HG02884 (cell line): Measurements from ENCODE around the gene CRIP2.
A peak's percentile ranks its signal among the peaks of the same experiment; 100 is the strongest.

ENCODE experiments used
- ATAC-seq: cut with Tn5 transposase; IDR thresholded peaks from one replicate; pipeline ENCODE4 v1.9.1; 2021; ENCODE audit warnings: mild to moderate bottlenecking, moderate library complexity; ENCODE audit not compliant: unreplicated experiment

Gene CRIP2

DNA sequence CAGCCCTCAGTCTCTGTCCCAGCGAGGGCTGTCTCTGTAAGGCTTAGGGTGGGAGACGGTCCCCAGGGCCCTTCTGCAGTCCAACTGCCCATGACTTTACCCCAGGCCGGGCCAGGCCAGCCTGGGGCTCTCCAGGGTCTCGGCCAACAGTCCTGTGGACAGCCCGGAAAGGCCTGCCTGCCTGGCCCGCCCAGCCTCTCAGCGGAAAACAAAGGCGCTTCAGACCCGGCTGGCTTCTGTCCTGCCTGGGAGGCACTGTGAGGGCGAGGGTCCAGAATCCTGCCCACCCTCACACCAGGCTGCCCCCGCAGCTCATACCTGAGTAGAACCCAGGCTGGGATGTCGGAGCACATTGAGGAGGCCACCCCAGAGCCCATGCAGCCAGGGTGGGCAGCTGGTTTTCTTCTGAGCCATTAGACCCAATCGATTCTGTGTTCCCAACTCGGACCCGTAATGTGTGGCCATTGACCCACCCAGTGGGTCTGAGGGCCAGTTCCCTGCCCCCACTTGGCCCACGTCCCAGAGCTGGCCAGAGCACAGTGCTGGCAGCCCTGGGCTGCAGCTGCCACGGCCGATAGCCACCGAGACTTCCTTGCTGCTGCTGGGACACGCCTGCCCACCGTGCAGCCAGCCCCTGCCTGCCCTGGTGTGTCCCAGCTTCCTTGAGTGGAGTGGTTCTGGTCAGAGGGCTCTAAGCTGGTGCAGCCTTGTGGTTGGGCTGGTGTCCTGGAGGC lies 1.6 kb downstream of the CRIP2 start:
- ATAC-seq, result no peak

DNA sequence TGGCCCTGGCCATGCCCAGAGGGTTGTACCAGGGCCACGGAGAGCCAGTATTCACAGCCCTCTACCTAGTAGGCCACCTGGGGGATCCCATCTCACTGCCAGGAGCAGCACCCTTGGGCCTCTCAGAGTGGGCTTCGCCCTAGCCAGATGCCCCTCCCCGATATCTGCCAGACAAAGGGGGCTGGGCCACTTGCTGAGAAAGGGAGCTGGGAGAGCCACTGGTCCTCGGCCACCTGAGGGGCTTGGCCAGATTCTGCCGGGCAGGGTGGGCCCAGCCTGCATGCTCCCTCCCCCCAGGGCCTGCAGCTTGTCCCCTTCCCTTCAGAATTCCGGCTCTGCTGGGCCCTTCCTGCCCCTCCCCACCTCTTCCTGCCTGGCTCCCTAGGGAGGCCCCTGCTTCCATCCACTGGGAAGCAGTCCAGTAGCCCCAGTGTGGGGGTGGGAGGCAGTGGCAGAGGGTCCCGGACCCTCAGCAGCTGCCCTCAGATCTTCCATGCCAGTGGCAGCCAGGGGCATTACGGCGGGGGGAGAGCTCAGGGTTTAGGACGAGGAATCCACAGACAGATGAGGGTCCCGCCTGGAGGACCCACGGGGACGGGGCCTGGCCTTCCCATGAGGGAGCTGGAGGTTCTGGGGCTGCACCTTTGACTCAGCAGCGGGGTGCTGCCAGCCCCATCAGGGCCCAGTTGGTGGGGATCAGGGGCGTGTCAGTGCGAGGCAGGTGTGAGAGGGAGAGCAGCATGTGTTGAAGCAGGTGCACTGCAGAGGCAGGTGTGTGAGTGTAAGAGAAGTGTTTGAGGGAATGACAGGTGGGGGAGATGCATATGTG lies 2.4 kb downstream of the CRIP2 start:
- ATAC-seq, result no peak

DNA sequence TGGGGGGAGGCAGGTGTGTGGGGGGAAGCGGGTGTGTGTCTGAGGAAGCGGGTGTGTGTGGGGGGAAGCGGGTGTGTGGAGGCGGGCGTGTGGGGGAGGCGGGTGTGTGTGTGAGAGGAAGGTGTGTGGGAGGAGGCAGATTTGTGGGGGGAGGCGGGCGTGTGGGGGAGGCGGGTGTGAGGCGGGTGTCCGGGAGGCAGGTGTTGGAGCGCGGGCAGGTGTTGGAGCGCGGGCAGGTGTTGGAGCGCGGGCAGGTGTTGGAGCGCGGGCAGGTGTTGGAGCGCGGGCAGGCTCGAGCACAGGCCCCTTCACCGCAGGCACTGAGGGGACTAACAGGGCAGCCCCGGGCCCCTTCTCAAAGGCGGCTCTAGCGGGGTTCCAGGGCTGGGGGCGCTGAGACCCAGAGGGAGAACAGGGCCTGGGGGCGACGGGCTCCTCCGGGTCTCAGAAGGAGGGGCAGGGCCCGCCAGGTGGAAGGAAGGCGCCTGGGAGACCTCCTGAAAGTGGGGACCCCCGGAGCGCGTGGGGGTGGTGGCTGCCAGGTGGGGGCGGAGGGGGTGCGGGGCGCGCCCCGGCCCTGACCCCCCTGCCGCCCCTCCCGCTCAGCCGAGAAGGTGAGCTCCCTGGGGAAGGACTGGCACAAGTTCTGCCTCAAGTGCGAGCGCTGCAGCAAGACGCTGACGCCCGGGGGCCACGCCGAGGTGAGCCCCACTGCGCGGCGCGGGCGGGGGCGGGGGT lies 3.2 kb downstream of the CRIP2 start:
- no peak for ATAC-seq

DNA sequence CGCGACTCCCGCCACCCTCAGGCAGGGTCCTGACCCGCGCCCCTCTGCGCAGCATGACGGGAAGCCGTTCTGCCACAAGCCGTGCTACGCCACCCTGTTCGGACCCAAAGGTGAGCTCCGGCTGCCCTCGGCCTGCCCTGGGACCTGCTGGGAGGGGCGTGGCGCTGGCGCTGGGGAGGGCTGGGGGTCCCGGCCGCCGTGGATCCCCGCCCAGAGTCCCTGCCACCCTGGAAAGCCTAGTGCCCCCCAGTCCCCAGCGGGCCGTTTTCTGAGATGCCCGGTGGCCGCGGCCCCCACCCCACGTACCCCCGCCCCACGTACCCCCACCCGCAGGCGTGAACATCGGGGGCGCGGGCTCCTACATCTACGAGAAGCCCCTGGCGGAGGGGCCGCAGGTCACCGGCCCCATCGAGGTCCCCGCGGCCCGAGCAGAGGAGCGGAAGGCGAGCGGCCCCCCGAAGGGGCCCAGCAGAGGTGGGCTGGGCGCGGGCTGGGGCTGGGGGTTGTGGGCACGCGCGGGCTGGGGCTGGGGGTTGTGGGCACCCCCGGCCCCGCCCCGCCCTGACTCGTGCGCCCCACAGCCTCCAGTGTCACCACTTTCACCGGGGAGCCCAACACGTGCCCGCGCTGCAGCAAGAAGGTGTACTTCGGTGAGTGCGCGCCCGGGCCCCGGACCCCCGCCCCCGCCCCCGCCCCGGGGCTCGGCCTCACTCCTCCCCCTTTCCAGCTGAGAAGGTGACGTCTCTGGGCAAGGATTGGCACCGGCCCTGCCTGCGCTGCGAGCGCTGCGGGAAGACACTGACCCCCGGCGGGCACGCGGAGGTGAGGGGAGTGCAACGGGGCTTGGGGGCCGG lies 4.0 kb downstream of the CRIP2 start:
- ATAC-seq, result no peak

DNA sequence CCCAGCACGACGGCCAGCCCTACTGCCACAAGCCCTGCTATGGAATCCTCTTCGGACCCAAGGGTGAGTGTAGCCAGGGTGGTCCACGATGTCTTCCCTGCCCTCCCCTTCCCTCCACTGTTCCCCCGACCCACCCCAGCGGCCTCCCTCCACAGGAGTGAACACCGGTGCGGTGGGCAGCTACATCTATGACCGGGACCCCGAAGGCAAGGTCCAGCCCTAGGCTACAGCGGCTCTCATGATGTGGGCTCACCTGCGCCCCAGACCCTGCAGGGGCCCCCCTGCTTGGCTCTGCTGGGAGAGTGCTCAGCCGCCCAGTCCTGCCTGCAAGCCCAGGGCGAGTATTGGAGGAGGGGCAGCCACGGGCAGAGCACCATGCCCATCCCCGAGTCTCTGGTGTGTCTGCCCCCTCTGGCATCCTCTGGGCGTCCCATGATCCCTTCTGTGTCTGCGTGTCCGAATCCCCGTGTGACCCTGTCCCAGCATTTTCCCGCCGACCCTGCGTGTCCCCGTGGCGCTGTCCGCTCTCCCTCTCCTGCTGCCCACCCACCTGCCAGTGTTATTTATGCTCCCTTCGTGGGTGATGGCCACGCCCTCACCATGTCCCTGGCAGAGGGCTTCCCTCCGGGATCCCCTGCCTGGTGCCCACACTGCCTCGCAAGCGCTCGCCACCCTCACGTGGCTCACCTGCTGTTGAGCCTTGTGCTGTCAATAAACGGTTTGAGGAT lies 5.0 kb downstream of the CRIP2 start:
- ATAC-seq, result no peak

DNA sequence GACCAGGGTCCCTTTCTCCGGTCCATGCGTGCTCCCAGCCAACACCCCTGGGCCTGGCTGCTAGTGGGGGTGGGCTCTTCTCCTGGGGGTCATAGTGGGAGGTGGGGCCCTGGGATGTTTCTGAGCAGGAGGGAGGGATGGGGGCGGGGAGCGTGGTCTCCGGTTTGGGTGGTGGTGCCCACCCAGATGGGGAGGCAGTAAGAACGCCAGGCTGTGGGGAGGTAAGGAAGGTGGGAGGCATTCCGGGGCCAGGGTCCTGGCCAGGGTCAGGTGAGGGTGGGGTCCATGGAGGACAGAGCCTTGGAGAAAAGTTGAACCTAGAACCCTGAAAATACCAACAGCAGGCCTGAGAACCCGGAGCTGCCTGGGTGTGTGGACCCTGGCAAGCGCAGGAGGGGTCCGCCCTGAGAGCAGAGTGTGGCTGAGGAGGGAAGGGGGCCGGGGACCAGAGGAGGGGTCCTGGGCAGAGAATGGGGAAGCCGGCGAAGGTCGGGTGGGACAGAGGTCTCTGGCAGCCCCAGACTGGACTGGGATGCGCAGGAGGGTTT lies 5.7 kb downstream of the CRIP2 start:
- no peak for ATAC-seq

DNA sequence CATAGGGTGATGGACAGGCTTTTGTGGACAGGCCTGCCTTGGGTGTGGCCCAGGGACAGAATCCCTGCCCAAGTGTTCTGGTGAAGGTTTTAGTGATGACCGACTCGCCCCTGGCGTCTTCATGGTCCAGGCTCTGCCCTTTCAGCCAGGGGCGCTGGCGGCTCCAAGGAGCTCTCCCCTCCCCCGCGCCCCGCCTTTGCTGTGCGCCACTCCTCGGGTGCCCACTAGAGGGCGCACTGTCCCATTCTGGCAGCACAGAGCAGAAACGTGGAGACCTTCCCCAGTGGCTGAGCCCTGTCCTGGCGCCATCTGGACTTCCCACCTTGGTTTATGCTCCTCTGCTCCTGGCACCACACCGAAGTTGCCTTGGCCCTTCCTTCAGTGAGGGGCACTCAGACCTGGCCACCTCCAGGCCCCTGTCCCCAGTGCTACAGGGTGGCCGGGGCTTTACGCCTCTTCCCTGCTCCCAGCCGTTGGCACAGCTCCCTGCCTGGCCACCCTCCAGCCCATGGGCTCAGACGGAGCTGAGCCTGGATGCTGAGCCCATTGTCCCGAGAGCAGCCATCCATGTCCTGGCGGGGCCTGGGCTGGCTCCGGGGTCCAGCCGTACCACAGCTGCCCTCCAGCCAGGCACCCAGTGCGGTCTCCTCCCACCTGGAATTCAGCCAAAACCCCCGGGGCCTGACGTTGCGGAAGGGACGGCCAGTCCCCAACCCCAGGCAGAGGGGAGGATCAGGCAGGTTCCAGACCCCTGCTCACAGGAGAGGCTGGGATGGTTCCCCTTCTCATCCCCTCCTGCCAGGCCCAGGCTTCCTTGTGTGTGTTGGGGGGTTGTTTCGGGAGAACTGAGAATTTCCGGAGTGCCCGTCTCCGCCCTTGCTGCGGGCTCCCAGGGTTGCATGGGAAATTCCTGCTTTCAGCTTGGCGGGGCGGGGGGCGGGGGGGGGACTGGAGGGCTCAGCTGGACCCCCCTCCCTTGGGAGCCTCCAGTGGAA lies 6.5 kb downstream of the CRIP2 start:
- peak; percentile 49 for ATAC-seq

DNA sequence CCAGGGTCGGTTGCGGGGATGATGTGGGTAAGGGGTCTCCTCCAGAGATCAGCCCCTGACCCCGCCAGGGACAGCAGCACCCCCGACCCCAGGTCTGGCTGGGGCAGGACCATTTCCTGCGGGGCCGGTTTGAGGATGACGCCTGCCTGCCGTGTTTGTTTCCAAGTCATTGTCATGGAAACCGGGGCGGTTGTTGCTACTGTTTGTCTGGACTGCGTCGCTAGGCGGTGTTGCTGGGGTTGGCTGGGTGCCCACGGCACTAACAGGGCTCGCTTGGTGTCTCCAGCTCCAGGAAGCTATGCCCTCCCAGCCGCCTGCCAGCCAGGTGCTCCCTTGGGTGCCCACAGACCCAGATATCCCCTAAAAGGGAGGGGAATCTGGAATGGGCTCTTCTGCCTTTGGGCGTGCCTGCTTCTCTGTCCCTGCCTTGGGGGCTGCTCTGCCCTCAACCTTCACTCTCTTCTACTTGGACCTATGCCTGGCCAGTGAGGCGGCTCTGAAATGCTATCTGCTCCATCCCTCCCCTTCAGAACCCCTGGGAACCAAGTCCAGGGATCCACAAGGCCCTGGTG lies 7.4 kb downstream of the CRIP2 start:
- ATAC-seq, result peak; percentile 50

DNA sequence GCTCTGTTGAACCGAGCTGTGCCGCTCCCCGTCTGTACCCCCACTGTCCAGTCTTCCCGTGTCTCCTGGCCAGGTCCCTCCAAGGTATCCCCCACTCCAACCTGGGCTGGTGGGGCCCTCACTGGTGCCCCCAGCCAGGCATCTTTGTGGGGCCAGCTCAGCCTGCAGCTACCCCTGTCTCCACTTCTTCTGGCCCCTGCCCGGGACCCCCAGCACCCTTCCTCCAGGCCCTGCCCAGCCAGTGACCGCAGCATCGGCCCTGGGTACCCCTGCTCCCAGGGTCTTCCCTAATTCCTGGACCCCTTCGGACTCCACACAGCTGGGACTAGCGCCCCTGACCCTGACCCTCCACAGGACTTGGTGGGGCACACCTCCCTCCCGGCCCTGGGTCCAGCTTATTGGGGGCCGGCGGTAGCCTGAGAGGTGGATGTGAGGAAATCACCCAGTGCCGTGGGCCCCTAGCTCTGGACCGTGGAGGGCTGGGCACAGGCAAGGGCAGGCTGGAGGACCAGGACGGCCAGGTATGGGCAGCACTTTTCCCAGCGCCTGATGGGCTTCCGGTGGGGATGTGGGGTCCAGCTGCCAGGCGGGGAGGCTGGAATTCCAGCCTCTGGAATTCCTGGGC lies 8.0 kb downstream of the CRIP2 start:
- ATAC-seq, result no peak

DNA sequence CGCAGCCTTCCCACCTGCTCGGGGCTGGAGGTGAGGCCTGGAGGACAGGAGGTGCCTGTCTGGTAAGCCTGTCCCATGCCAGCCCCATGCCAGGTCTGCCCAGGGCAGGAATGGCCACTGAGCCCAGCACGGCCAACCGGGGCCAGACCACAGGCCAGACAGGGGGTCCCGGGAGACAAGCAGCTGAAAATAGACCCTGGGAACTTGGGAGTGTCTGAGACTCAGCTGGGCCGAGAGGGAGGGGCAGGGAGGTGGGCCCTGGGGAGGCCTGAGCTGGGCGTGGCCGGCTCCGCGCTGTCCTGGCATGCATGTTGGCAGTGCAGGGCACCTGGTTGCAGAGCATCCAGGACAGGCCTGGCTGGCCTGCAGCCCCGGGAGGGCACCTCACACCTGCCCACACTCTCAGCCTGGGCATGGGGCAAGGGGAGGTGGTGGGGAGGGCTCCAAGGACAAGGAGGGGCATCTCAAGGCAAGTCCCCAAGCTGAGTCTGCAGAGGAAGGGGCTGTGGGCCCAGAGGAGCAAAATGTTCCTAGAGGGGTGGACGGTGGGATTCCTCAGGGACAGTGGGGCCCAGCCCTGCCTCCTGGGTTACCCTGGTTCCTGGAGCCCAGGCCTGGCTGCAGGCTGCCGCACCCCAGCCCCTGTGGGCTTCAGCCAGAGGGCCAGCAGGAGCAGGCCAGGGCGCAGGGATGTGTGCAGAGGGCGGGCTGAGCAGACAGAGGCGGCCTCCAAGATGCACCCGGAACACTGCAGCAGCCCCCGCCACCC lies 8.9 kb downstream of the CRIP2 start:
- no peak for ATAC-seq

DNA sequence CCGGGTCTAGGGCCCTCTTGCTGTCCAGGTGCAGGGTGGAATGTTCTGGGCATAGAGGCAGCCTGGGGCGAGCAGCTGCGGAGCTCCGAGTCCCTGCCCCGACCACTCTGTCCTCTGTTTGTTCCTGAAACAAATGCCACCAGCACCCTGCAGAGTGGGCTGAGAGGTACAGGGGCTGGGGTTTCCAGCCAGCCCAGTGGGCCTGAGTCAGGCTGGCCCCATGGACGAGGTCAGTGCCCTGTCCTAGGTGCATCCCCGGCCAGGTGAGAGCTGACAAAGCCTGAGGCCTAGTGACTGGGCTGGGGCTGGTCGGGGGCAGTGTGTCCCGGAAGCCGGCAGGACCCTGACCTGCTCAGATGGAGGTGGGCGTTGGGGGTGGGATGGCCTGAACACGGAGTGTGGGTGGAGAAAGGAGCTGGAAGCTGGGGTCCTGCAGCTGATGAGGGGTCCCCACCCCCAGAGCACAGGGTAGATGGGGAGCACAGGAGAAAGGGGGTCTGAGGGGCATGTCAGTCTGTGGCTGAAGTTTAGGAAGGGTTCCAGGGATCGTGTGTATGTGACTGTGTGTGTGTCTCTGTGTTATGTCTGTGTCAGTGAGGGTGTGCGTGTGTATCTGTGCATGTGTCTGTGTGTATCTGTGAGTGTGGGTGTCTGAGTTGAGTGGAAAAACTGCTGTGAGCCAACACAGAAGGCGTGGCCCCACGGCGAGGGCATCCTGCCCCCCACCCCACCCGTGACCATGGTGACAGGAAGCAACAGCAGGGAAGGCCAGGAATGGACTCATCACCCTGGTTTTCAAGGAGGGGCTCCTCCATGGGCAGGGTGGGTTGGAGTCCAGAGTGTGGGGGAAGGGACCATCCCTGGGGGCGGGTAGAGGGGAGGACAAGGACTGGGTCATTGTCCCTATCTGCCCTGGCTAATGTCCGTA lies 9.7 kb downstream of the CRIP2 start:
- ATAC-seq, result no peak

DNA sequence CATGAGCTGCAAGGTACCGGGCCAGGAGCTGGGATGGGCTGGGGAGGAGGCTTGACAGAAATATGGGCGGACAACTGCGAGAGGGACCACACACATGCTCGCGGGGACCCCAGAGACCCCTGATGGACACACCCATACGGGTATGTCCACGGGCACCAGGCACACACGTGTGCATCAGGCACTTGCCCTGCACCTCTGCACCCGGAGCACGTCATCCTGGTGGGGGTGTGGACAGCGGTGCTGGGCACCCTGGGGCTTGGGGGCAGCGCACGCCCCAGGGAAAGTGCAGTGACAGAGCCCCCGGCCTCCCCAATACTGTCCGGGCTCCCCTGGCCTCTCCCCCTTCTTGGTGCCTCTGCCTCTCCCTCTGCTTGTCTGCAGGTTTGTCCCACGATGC lies 10.4 kb downstream of the CRIP2 start:
- ATAC-seq, result no peak

DNA sequence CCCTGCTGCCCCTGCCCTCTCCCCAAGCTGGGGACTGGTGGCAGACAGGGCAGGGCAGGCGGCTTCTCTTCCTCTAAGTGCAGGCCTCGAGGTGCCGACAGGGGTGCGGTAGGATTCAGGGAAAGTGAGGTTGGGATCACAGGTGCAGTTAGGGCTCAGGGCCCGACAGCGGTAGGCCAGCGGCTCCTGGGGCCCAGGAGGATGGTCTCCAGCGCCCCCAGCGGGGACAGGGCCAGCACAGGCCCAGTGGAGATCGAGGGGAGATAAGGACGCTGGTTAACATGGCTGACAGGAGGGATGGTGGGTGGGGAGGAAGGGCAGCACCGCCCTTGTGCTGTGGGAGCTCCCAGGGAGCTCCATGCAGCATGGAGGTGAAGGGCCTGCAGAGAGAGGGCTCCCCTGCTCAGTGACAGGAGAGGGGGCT lies 11.1 kb downstream of the CRIP2 start:
- no peak for ATAC-seq

DNA sequence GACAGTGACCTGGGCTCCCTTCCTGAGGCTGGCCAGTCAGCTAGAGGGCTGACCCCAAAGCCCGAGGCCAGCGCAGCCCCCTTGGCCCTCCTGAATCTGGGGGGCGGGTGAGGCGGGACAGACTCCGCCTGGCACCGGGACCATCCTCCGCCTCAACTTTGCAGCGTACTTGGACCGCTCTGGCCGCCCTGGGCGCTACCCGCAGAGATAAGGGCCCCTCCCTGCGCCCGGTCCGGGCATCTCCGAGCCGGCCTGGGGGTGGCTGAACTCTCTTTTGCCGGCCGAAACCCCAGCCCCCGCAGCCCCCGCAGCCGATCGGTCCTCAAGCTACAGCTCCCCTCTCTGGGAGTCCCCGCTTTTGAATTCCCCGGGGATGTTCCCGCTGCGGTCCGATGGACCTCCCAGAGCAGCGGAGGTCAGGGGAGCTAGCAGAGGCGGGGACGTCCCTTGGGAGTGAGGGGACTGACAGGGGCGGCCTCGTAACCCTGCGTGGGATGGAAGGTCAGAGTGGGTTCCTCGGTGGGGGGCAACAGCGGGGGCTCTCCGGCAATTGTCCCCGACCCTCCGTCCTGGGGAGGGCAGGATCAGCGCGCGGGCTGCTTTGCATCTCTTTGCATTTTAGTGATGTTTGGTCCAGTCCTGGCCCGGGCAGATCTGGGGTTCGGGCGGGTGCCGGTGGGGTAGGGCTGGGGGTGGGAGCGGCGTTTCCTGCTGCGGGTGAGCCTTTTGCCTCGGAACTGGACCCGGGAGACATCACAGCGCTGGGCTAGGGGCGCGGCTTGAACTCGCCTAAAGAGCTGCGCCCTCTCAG lies 11.7 kb downstream of the CRIP2 start, which contains the start of gene CRIP1:
TSS of gene CRIP1 (plus strand) at position 724 of the 811 bp plus-strand sequence. CDS start 374 bp downstream, outside the sequence.
- ATAC-seq, result no peak

DNA sequence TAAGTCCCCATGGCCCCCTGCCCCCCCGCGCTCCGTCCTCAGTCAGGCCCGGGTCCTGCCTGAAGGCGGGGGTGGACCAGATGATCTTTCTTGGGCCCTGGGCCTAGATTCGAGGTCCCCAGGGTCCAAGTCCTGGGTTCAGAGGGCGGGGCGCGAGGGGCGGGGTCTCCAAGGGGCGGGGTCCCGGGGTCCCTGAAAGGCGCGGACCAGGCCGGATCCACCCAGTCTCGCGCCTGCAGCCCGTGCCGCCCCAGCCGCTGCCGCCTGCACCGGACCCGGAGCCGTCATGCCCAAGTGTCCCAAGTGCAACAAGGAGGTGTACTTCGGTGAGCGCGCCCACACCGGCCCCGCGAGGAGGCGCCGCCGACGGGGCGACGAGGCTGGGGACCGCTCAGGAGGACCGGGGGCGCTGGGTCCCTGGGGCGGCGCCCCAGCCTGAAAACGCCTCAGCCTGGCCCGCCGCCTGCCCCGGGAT lies 12.4 kb downstream of the CRIP2 start:
- no peak for ATAC-seq
